ENCODE results near the gene ATP6V1B1.

The ATP6V1B1 gene

GRCh38 chr2:70906439-70907005 lies 29.2 kb upstream of the ATP6V1B1 start:
- Mint-ChIP-seq H3K36me3 (ENCODE audit: low read depth) (no peaks in the 10 kb centered on the region), H3K4me3 (no peak overlapping the region), H3K27ac (no peak overlapping the region), H3K27me3 (ENCODE audit: low read depth, poor library complexity) (peaks cover 100% of the 10 kb centered on the region), H3K9me3 (no peaks in the 10 kb centered on the region), H3K4me1 (peaks cover 20% of the 10 kb centered on the region)
- no peak for TF ChIP-seq CTCF (IDR thresholded peaks at IDR 0.05)
- DNase-seq, result no peak

- Mint-ChIP-seq H3K36me3 (ENCODE audit: low read depth) (no peaks in the 10 kb centered on the region), H3K9me3 (no peaks in the 10 kb centered on the region), H3K4me1 (peaks cover 11% of the 10 kb centered on the region), H3K27me3 (ENCODE audit: low read depth, poor library complexity) (peaks cover 100% of the 10 kb centered on the region), H3K27ac (no peak overlapping the region), H3K4me3 (peak overlapping the region; percentile 52)
- TF ChIP-seq CTCF (IDR thresholded peaks at IDR 0.05), result no peak
- peak; percentile 53 for DNase-seq
Observed at GRCh38 chr2:70907130-70908057, 28.3 kb upstream of the ATP6V1B1 start.

GRCh38 chr2:70916291-70916690 lies 19.4 kb upstream of the ATP6V1B1 start:
- Mint-ChIP-seq H3K27ac (no peak overlapping the region), H3K27me3 (ENCODE audit: low read depth, poor library complexity) (peaks cover 76% of the 10 kb centered on the region), H3K4me1 (peaks cover 3% of the 10 kb centered on the region), H3K9me3 (peaks cover 13% of the 10 kb centered on the region), H3K4me3 (no peak overlapping the region), H3K36me3 (ENCODE audit: low read depth) (no peaks in the 10 kb centered on the region)
- DNase-seq, result no peak
- no peak for TF ChIP-seq CTCF (IDR thresholded peaks at IDR 0.05)

GRCh38 chr2:70918016-70918415 lies 17.7 kb upstream of the ATP6V1B1 start:
- Mint-ChIP-seq H3K4me1 (peaks cover 20% of the 10 kb centered on the region), H3K27ac (no peak overlapping the region), H3K27me3 (ENCODE audit: low read depth, poor library complexity) (peaks cover 68% of the 10 kb centered on the region), H3K9me3 (peaks cover 13% of the 10 kb centered on the region), H3K36me3 (ENCODE audit: low read depth) (no peaks in the 10 kb centered on the region), H3K4me3 (no peak overlapping the region)
- no peak for DNase-seq
- no peak for TF ChIP-seq CTCF (IDR thresholded peaks at IDR 0.05)

- peaks cover 13% of the 10 kb centered on the region for H3K9me3 Mint-ChIP-seq
- no peaks in the 10 kb centered on the region for H3K36me3 Mint-ChIP-seq (ENCODE audit: low read depth)
- peak; percentile 84 for TF ChIP-seq CTCF (IDR thresholded peaks at IDR 0.05)
- H3K4me1 Mint-ChIP-seq, result peaks cover 25% of the 10 kb centered on the region
- no peak overlapping the region for H3K4me3 Mint-ChIP-seq
- DNase-seq, result peak; percentile 87
- H3K27ac Mint-ChIP-seq, result no peak overlapping the region
- peaks cover 57% of the 10 kb centered on the region for H3K27me3 Mint-ChIP-seq (ENCODE audit: low read depth, poor library complexity)
Observed at GRCh38 chr2:70919672-70920366, 15.9 kb upstream of the ATP6V1B1 start.

All from nephron progenitor cell (in vitro differentiated cells).